HCT116 (cell line): ENCODE measurements around the gene DTD1.

ENCODE experiments used
- CEBPB ChIP-seq: IDR thresholded peaks from 2 replicates; pipeline ENCODE4 v1.6.1; 2012; ENCODE audit warnings: low read depth
- CTCF ChIP-seq, 3 experiments: fragments of 200-600 bp in 1 of 3; sonication (generic) in 1 of 3; IDR thresholded peaks in 2 of 3; conservative IDR thresholded peaks in 1 of 3; 2 replicates each; pipeline ENCODE4 v1.5.1; 2012 to 2017; ENCODE audit warnings: low read depth in 2 of 3, low read length in 2 of 3, antibody characterized with exemption in 1 of 3, borderline replicate concordance in 1 of 3, control low read depth in 1 of 3, mild to moderate bottlenecking in 1 of 3, mixed read lengths in 1 of 3, mixed run types in 1 of 3, moderate library complexity in 1 of 3; ENCODE audit not compliant: insufficient read depth in 1 of 3
- ELF1 ChIP-seq: IDR thresholded peaks from 2 replicates; pipeline ENCODE4 v1.6.1; 2012; ENCODE audit warnings: low read depth, borderline replicate concordance
- EZH2 ChIP-seq: fragments of 200-600 bp; sonication (generic); IDR thresholded peaks from 2 replicates; pipeline ENCODE4 v1.6.1; 2017; ENCODE audit warnings: antibody characterized with exemption, mixed run types
- POLR2A ChIP-seq: IDR thresholded peaks from 2 replicates; pipeline ENCODE4 v1.7.0; 2011; ENCODE audit warnings: borderline replicate concordance; ENCODE audit not compliant: insufficient read depth, insufficient read length; ENCODE audit errors: extremely low read depth
- REST ChIP-seq: IDR thresholded peaks from 2 replicates; pipeline ENCODE4 v1.6.1; 2012; ENCODE audit warnings: low read depth
- SP1 ChIP-seq: IDR thresholded peaks from 2 replicates; pipeline ENCODE4 v1.6.1; 2012; ENCODE audit warnings: low read depth
- YY1 ChIP-seq: IDR thresholded peaks from 2 replicates; pipeline ENCODE4 v1.6.1; 2011; ENCODE audit warnings: low read length, low read depth, moderate library complexity, mild to moderate bottlenecking; ENCODE audit not compliant: insufficient replicate concordance; ENCODE audit errors: extremely low read depth
- ZNF274 ChIP-seq: fragments of 200-500 bp; sonication (Bioruptor generic); IDR thresholded peaks from 2 replicates; pipeline ENCODE4 v1.6.1; 2014; ENCODE audit warnings: mild to moderate bottlenecking, low read depth, low read length, inconsistent platforms

- TF ChIP-seq CTCF (IDR thresholded peaks at IDR 0.05 in 2 of 3, conservative IDR thresholded peaks at IDR 0.05 in 1 of 3; ENCODE audit: borderline replicate concordance in 1 of 3, insufficient read depth in 1 of 3, low read depth in 2 of 3, low read length in 2 of 3), result no peak
- TF ChIP-seq POLR2A, result no peak
- no peak for TF ChIP-seq SP1
- no peak for TF ChIP-seq ELF1
- no peak for TF ChIP-seq REST
- TF ChIP-seq CEBPB, result no peak
- no peak for TF ChIP-seq EZH2
- TF ChIP-seq ZNF274, result no peak
- no peak for TF ChIP-seq YY1
Measured at GRCh38 chr20:18650224-18650623, 62.4 kb downstream of the DTD1 start.
